Measurements from ENCODE around the gene JAK3.

GRCh38 chr19:17806945-17807344, 40.8 kb downstream of the JAK3 start:
- TF ChIP-seq CTCF (IDR thresholded peaks at IDR 0.05; ENCODE audit: low read length) = no peak
- no peak for TF ChIP-seq EZH2 (IDR thresholded peaks at IDR 0.05; ENCODE audit: borderline replicate concordance, low read length)
